LoVo (cell line): Measurements from ENCODE around the gene PLXND1.

Experiments
- DNase-seq: peaks from one replicate; pipeline ENCODE4 v3.0.0-alpha.2; 2016; ENCODE audit warnings: low spot score

The PLXND1 gene

GRCh38 chr3:129561619-129562248 lies 44.7 kb downstream of the PLXND1 start:
- DNase-seq = no peak

DNA sequence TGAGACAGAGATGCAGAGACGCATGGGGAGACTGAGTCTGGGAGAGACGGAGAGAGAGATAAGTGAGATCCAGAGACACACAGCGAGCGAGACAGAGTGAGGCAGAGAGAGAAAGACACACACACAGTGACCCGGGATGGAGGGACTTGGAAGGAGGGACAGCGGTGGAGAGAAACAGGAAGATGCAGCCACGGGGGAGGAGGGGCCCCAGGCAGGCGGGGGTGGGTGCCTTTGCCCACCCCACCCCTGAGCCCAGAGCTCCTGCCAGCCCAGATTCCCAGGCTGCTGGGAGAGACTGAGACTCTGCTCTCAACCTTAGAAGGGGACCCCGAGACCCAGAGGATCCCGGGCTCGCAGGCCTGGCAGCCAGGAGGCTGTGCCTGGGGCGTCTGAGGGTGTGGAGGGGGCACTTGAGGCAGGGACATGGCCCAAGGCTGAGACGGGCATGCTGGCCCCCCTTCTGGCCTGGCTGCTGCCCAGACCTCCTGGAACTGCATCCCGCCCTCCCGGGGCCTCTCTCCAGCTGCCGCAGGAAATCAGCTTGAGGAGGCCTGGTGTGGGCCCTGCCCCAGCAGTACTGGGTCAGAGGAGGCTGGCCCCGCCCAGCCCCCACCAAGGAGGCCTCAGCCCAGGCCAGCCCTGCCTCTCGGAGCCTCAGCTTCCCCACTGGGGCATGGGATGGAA lies 45.4 kb downstream of the PLXND1 start:
- no peak for DNase-seq

GRCh38 chr3:129560269-129560787 lies 46.1 kb downstream of the PLXND1 start:
- no peak for DNase-seq

DNA sequence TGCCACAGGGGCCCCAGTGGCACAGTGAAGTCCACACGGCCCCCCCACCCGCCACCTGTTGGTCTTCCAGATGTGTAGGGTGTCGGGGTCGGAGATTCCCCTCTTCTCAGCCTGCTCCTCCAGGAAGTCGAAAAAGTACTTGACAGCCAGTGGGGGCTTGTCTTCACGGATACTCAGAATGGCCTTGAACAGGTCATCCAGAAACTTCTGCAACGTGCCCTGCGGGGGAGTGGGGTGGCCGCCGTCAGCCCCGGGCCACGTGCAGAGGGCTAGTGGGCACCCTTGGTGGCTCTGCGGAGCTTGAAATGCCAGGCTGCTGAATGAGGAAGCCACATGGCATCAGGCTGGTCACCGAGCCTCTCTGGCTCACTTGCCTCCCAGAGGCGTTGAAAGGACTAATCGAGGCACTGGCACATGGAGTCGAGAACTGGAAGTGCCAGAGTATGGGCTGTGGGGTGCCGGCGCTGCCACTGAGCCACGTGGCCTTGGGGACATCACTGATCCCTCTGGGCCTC lies 46.9 kb downstream of the PLXND1 start:
- no peak for DNase-seq

GRCh38 chr3:129558772-129559564 lies 47.5 kb downstream of the PLXND1 start:
- no peak for DNase-seq

DNA sequence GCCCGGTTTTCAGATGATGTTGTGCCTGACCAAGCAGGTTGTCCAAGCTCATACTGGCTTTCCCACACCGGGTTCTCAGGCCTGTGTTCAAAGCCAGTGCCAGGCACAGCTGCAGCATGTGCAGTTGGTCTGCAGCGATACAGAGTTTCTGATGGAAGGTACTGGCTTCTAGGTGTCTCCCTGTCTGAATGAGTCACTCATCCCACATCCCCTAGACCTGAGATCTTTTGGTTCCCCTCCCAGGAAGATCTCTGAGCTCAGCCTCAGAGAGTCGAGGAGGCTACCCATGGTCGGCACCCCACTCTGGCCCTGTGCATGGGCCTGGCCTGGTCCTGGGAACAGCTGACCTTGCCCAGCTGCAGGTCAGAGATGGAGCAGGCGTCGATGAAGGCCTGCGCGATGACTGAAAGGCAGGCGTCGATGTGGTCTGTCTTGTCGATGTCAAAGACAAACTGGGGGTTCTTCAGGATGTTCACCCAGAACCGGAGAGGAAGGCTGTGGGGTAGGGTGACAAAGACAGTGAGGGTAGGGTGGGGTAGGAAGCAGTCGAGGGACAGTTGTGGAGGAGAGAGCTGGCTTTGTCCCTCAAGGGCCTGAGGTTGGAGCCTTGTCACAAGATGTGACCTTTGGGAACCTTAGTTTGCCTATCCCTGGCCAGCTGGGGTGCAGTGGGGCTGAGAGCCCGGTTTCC lies 48.2 kb downstream of the PLXND1 start:
- DNase-seq = no peak

GRCh38 chr3:129557548-129557894 lies 49.0 kb downstream of the PLXND1 start:
- no peak for DNase-seq

GRCh38 chr3:129556890-129557547 lies 49.5 kb downstream of the PLXND1 start:
- no peak for DNase-seq

DNA sequence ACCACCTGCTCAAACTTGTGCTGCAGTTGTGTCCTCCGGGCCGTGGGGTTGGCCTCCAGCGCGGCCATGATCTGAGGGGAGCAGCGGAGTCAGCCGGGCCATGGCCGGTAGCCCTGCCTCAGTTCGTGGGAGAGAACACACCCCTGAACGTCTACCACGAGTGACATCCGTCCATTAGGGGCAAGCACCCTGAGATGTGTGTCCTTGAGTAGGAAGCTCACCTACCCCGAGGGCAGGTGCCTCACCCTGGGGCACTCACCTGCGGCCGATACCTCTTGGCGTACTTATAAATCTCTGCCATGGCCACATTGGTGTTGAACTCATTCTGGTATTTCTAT lies 50.1 kb downstream of the PLXND1 start:
- no peak for DNase-seq

- no peak for DNase-seq
Observed at GRCh38 chr3:129555616-129556357, 50.7 kb downstream of the PLXND1 start.

GRCh38 chr3:129555153-129555550 lies 51.3 kb downstream of the PLXND1 start:
- no peak for DNase-seq

DNA sequence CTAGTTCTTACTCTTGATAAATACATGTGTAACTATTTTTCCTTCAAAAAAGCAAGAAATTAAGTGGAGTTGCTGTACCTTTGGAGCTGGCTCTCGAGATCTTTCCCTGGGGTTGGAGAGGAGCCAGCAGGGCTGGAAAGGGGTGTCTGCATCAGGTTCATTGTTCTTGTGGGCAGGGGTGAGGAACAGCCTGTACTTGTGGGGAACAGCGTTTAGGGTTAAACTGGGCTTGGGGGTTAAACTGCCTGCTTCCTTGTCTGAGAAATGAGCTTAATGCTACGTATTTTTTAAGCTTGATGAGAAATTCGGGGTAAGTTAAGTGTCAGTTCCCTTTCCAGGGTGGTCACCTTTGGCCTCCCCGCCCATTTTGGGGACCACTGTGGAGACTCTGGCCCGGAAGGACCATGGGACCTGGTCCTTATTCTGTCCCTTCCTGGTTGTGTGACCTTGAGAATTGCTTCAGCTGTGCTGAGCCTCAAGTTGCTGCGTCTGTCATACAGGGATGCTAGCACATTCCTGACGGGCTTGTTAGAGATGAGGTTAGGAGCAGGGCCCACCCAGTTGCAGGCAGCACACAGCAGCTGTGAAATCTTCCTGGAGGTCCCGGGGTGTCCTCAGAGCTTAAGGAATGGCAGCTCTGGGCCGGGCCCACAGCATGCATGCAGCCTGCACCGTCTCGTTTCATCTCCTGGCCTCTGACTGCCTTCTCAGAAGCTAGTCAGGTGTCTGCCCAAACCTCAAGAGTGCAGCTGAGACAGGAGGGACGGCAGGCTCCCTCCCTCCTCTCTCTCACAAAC lies 51.9 kb downstream of the PLXND1 start:
- no peak for DNase-seq

GRCh38 chr3:129553719-129554118 lies 52.8 kb downstream of the PLXND1 start:
- DNase-seq = no peak

- no peak for DNase-seq
Observed at GRCh38 chr3:129553171-129553570, 53.3 kb downstream of the PLXND1 start.

DNA sequence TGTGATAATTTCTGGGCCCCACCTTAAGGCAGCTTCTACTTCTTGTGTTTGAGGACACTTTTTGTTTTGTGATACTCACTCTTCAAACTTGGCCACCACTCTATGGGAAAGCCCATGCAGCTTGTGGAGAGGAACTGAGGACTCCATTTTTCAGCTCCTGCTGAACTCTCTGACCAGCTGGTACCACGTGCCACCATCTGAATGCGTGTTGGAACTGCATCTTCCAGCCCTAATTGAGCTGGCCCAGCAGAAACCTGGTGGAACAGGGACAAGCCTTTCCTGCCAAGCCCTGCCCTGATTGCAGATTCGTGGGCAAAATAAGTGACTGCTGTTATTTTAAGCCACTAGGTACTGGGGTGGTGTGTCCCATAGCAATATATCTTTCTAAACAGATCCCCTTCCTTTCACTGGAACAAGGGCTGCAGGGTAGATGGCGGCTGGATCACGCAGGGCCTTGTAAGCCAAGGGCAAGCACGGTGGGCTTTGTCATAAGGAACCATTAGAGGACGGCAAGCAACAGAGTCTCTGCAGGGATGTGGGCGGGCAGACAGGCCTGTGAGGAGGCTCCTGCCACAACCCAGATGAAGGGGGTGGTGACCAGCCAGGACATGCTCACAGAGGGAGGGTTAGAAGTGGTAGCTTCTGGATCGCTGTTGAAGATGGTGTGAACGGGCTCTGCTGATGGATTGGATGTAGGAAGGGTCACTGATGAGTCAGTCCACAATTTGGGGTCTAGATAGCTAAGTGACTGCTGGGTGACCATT lies 54.0 kb downstream of the PLXND1 start:
- DNase-seq = no peak

- DNase-seq = no peak
Observed at GRCh38 chr3:129549805-129550204, 56.7 kb downstream of the PLXND1 start.

DNA sequence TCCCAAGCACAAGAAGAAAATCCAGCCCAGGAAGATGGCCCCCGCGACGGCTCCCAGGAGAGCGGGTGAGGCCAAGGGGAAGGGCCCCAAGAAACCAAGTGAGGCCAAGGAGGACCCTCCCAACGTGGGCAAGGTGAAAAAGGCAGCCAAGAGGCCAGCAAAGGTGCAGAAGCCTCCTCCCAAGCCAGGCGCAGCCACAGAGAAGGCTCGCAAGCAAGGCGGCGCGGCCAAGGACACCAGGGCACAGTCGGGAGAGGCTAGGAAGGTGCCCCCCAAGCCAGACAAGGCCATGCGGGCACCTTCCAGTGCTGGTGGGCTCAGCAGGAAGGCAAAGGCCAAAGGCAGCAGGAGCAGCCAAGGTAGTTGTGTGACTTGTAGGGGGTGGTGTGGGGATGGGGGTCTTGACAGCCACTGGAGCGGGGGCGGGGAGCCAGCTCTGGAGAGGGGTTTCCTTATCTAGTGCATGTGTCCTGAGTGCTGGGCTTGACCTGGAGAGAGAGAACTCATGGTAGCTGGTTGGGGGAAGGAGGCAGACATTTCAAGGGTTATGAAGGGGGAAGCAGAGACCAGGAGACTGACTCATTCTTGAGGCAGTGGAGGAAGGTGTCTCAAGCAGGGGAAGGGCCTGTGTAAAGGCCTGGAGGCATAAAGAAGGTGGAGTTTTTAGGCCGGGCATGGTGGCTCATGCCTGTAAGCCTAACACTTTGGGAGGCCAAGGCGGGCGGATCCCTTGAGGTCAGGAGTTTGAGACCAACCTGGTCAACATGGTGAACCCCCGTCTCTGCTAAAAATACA lies 57.3 kb downstream of the PLXND1 start:
- peak; percentile 6 for DNase-seq

GRCh38 chr3:129548104-129548965 lies 58.1 kb downstream of the PLXND1 start:
- no peak for DNase-seq
